Left hindlimb (tissue), 1 donor: ENCODE data around the gene GRIPAP1.
A peak's percentile ranks its signal among the peaks of the same experiment; 100 is the strongest.

Source experiments
- DNase-seq: peaks from one replicate; pipeline ENCODE4 v3.0.0-alpha.2; 2018

Gene GRIPAP1

GRCh38 chrX:48957827-48958634, 44.0 kb downstream of the GRIPAP1 start:
- DNase-seq = peak; percentile 97

DNA sequence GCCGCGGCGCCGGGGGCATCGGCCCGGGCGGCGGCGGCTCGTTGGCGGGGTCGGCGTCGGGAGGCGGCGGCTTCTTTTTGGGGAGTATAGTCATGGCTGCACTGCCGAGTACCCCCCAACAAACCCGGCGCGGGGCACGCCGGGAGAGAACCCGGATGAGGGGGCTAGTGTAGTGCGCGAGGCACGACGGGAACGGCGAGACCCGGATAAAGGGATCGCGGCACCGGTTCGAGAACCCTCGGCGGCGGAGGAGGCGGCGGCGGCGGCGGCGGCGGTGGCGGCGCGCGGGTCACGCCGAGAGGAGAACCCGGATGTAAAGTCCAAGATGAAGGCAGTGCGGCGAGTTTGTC, 44.6 kb downstream of the GRIPAP1 start, which contains the start of gene OTUD5:
Gene OTUD5, minus strand, starts transcription at position 131 of the 350 bp plus-strand sequence. Its CDS starts 37 bp downstream, at position 94.
- DNase-seq = peak; percentile 79

GRCh38 chrX:48956728-48957414, 45.2 kb downstream of the GRIPAP1 start:
- DNase-seq = no peak

GRCh38 chrX:48948589-48948988, 53.5 kb downstream of the GRIPAP1 start:
- DNase-seq = no peak

GRCh38 chrX:48945517-48946348, 56.3 kb downstream of the GRIPAP1 start:
- no peak for DNase-seq

DNA sequence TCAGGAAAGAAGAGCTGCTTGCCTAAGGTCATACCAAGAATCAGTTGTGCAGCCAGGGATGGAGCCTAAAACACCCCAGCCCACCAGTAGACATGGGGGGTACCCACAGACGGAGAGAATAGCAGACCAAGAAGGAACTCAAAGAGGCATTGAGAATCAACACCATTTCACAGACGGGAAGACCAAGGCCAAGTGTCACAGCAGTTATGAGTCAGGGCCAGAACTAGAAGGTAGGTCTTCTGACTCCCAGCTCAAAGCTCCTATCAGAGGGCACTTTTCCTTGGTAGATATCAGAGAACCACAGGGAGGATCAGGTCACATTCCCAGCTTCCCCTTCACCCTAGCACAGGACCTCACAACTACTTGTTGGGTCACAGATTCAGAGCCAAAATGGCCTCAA, 59.2 kb downstream of the GRIPAP1 start:
- no peak for DNase-seq

GRCh38 chrX:48940404-48940955, 61.6 kb downstream of the GRIPAP1 start:
- no peak for DNase-seq

DNA sequence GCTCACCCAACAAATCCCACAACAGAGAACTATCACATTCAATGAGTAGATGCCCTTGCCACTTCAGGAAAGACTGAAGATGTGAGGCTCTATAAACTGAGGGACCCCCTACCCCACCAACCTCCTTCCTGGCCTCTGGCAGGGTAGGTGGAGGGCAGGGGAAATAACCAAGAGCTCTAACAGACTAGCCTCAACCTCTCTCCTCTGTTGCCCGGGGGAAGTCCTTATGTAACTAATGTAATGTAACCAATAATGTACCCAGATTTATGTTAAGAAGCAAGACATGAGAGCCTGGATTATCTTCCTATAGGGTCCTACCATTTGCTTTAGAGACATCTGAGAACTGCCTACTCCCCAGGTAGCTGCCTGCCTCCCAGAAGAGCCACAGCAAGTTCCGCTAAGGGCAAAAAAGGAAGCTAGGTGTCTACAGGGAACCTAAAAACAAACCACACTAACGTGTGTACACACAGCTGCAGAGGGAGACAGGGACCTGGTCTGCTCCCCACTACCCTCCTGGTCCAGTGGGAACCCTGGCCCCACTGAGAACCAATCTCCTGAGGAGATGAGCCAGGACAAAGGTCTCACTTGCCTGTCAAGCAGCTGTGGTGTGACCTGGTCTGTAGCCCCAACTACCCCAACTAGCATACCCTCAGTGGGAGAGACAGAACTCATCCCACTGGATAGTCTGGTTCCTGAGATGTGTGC, 62.4 kb downstream of the GRIPAP1 start:
- DNase-seq = no peak

GRCh38 chrX:48938721-48939425, 63.2 kb downstream of the GRIPAP1 start:
- no peak for DNase-seq

GRCh38 chrX:48937054-48937907, 64.8 kb downstream of the GRIPAP1 start:
- no peak for DNase-seq

DNA sequence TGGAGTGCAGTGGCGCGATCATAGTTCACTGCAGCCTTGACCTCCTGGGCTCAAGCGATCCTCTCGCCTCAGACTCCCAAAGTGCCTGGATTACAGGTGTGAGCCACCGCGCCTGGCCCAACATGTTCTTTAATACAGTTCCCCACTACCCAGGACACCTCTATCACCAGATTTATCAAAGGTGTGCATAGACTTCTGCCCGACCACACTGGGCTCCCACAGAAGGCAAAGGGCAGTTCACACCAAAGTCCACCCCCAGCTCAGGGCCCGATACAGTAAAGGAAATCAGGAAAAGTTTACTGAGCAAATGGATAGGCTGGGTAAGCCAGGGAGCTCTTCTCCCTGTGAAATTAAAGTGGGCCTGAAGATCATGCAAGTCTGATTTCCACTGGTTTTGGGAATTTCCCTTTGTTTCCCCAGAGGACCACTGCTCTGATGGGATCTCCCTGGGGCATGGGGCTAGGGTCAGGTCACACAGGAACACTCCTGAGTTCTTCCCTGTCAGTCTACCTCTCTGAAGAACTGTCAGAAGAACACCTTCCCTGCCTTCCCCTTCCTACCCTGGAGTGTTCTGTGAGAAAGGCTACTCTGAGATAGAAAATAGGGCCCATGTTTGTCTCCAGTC, 65.5 kb downstream of the GRIPAP1 start:
- no peak for DNase-seq

GRCh38 chrX:48935301-48935670, 66.8 kb downstream of the GRIPAP1 start:
- DNase-seq = no peak

DNA sequence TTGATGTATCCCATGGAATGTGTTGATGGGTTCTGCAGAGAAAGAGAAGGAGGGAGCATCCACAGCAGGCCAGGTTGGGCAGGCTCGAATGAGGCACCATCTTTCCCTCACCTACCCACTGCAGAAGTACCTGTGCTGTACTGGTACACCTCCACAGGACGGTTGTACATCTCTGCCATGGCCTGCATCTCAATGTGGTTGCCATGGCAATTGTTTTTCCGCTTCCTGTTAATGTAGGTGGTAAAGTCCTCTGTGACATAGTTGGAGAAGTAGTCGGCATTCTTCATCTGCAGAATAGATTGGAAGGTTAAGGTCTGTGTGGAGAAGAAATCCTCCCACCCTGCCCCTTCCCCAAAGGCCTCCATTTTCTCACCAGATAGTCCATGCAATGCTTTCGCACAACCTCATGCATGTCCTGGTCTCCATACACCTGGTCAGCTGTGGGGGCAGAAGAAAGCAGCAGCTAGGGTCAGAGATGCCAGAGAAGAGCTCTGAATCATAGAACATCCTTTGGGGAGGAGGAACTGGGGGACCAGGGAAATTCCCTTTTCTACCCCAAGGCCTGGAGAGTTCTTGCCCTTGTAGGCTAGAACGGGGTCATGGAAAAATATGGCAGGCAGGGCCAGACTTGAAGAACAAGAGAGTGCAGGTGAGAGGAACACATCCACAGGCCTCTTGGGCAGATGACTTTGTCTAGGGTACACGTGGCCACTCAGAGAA, 67.3 kb downstream of the GRIPAP1 start:
- no peak for DNase-seq

DNA sequence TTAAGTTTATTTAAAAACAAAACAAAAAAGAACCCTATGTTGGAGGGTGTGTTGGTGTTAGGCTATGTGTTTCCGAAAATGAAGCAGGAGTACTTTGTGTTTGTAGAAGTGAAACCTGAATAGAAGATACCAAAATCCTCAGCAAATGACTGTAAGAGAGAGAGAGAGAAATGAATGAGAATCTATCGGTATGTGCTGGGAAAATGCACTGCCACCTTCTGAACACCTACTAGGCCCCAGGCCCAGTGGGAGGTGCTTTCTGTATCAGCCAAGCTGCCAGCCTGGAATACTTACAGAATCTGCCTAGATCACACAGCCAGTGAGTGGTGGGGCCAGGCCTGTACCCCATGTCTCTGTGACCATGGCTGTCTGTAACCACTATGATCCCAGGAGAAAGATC, 68.3 kb downstream of the GRIPAP1 start:
- DNase-seq = no peak

- DNase-seq = no peak
Measured at GRCh38 chrX:48927736-48928382, 74.2 kb downstream of the GRIPAP1 start.

- DNase-seq = no peak
Measured at GRCh38 chrX:48927123-48927522, 74.9 kb downstream of the GRIPAP1 start.

GRCh38 chrX:48924270-48924669, 77.8 kb downstream of the GRIPAP1 start:
- no peak for DNase-seq

GRCh38 chrX:48923771-48924170, 78.3 kb downstream of the GRIPAP1 start:
- DNase-seq = no peak
